HL-60 (cell line): ENCODE results near the gene AHRR.

Experiments
- CTCF ChIP-seq: IDR thresholded peaks from one replicate; pipeline ENCODE4 v1.5.1; 2011; ENCODE audit warnings: low read length, control low read depth, inconsistent platforms; ENCODE audit not compliant: insufficient read depth
- GABPA ChIP-seq: IDR thresholded peaks from 2 replicates; pipeline ENCODE4 v1.6.1; 2012; ENCODE audit warnings: low read depth
- POLR2AphosphoS5 ChIP-seq: IDR thresholded peaks from 2 replicates; pipeline ENCODE4 v1.6.1; 2012; ENCODE audit warnings: low read depth
- SPI1 ChIP-seq: IDR thresholded peaks from 2 replicates; pipeline ENCODE4 v1.6.1; 2012; ENCODE audit warnings: low read depth, mild to moderate bottlenecking, borderline replicate concordance

- TF ChIP-seq POLR2AphosphoS5 (no peak; the same call in 1 of the 2 replicates), CTCF (no peak), GABPA (peak; percentile 90), SPI1 (peak; percentile 61; the same call in 1 of the 2 replicates)
These were observed 121.1 kb downstream of the AHRR start, which contains the start of gene EXOC3 for GRCh38 chr5:442335-443238.
